Cardiac muscle cell (in vitro differentiated cells and primary cell): ENCODE measurements around the gene ZNF571. TPM values are rescaled to one million over a fixed set of nuclear protein-coding genes. Genes with fewer than 3 reads are reported as not detected.

Experiments
- DNase-seq, 2 donors: peaks; one replicate each; pipeline versions ENCODE4 v3.0.0 to v3.0.0-alpha.2; 2010 to 2017; ENCODE audit warnings: low read depth in 1 of 2, low spot score in 1 of 2
- H3K27ac ChIP-seq: fragments of 200-600 bp; sonication (generic); 2 replicates; pipeline ENCODE4 v1.5.1; 2016
- H3K27me3 ChIP-seq: fragments of 200-600 bp; sonication (generic); 2 replicates; pipeline ENCODE4 v1.6.0; 2016; ENCODE audit warnings: control low read depth
- H3K36me3 ChIP-seq: fragments of 200-600 bp; sonication (generic); 2 replicates; pipeline ENCODE4 v1.5.1; 2016; ENCODE audit warnings: control low read depth
- H3K4me1 ChIP-seq: fragments of 200-600 bp; sonication (generic); 2 replicates; pipeline ENCODE4 v1.8.1; 2017; ENCODE audit warnings: low read depth, mild to moderate bottlenecking, mixed run types
- H3K4me3 ChIP-seq: fragments of 200-600 bp; sonication (generic); 2 replicates; pipeline ENCODE4 v1.5.1; 2016; ENCODE audit warnings: mild to moderate bottlenecking
- H3K9me3 ChIP-seq: fragments of 200-600 bp; sonication (generic); 2 replicates; pipeline ENCODE4 v1.5.1; 2017; ENCODE audit warnings: low read depth, mild to moderate bottlenecking, control low read depth
- polyA plus RNA-seq: library from polyadenylated mRNA; unstranded; fragments of >200 nt; fragmentation: Nextera tagmentation; extraction: Ambion mirVana; gene quantifications from 2 replicates; pipeline ENCODE4 v1.2.1, GENCODE V29; 2016
- total RNA-seq: library from RNA; depleted of rRNA; stranded (reverse); fragments of >200 nt; gene quantifications from 2 replicates; pipeline ENCODE4 v1.2.3, GENCODE V29; 2016
- TF ChIP-seq, protein P1 (sequence below): IDR thresholded peaks from 2 replicates; pipeline ENCODE4 v1.5.1; 2012; ENCODE audit warnings: low read depth, mild to moderate bottlenecking, low read length

ZNF571 gene
- total and polyA plus RNA-seq, 2 experiments from 2014 or later = 4.8 to 5.0 TPM

DNA sequence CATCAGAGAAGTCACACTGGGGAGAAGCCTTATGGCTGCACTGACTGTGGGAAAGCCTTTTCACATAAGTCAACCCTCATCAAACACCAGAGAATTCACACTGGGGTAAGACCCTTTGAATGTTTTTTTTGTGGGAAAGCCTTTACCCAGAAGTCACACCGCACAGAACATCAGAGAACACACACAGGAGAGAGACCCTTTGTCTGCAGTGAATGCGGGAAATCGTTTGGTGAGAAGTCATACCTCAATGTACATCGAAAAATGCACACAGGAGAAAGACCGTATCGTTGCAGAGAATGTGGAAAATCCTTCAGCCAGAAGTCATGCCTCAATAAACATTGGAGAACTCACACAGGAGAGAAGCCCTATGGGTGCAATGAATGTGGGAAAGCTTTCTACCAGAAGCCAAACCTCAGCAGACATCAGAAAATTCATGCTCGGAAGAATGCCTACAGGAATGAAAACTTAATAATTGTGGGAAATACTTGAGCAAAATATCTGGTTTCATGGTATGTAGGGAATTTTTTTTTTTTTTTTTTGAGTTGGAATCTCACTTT, 57.1 kb downstream of the ZNF571 start:
- peaks cover 12% of the 10 kb centered on the region for H3K9me3 ChIP-seq
- no peak overlapping the region for H3K4me3 ChIP-seq
- no peaks in the 10 kb centered on the region for H3K4me1 ChIP-seq
- no peak for DNase-seq
- TF ChIP-seq, protein P1, sequence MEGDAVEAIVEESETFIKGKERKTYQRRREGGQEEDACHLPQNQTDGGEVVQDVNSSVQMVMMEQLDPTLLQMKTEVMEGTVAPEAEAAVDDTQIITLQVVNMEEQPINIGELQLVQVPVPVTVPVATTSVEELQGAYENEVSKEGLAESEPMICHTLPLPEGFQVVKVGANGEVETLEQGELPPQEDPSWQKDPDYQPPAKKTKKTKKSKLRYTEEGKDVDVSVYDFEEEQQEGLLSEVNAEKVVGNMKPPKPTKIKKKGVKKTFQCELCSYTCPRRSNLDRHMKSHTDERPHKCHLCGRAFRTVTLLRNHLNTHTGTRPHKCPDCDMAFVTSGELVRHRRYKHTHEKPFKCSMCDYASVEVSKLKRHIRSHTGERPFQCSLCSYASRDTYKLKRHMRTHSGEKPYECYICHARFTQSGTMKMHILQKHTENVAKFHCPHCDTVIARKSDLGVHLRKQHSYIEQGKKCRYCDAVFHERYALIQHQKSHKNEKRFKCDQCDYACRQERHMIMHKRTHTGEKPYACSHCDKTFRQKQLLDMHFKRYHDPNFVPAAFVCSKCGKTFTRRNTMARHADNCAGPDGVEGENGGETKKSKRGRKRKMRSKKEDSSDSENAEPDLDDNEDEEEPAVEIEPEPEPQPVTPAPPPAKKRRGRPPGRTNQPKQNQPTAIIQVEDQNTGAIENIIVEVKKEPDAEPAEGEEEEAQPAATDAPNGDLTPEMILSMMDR = no peak
- H3K27ac ChIP-seq = no peak overlapping the region
- no peaks in the 10 kb centered on the region for H3K27me3 ChIP-seq
- H3K36me3 ChIP-seq = peaks cover 36% of the 10 kb centered on the region

DNA sequence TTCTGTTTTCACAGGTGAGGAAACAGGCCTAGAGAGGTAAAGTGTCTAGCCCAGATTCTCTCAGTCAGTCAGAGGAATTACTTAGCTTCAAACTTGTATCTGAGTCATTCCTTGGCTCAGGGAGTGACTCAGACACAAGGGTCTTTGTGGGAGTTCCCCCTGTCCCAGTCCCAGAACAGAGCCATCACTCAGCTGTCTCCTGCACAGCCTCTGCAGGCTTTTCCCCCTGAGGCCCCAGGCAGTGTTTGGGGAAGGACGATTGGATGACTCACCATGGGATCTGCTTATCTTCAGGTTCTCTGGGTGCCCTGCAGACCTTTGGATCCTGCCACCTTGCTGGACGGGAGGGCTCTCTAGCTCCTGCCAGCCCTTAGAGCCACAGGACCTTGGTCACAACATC, 74.7 kb downstream of the ZNF571 start:
- Histone ChIP-seq H3K4me3 (no peak overlapping the region), H3K9me3 (no peaks in the 10 kb centered on the region), H3K27me3 (no peaks in the 10 kb centered on the region), H3K27ac (no peak overlapping the region), H3K4me1 (no peaks in the 10 kb centered on the region), H3K36me3 (peaks cover 13% of the 10 kb centered on the region)
- TF ChIP-seq, protein P1 = no peak
- peak in 1 of 2 donors; percentile 7 for DNase-seq

Other genes with a start within 250 kb of the ZNF571 start
- gene ZNF527, start 223.7 kb downstream of the ZNF571 start, total RNA-seq = 9.6 and 10.2 TPM in 2 replicates
- 5.8 and 6.8 TPM in 2 replicates for gene ZNF527, start 223.7 kb downstream of the ZNF571 start, polyA plus RNA-seq
- gene ZNF569, start 127.3 kb downstream of the ZNF571 start, total RNA-seq = 5.7 and 7.7 TPM in 2 replicates
- gene ZNF569, start 127.3 kb downstream of the ZNF571 start, polyA plus RNA-seq = 3.7 and 7.9 TPM in 2 replicates
- gene ZNF570, start 125.4 kb downstream of the ZNF571 start, total RNA-seq = 4.6 and 9.0 TPM in 2 replicates
- gene ZNF570, start 125.4 kb downstream of the ZNF571 start, polyA plus RNA-seq = 4.0 and 4.3 TPM in 2 replicates
- gene ZNF793, start 87.9 kb downstream of the ZNF571 start, total RNA-seq = 8.4 and 20.3 TPM in 2 replicates
- 20.0 and 24.6 TPM in 2 replicates for gene ZNF793, start 87.9 kb downstream of the ZNF571 start, polyA plus RNA-seq
- 0.54 and 2.1 TPM in 2 replicates for gene ZNF540, start 84 bp upstream of the ZNF571 start, total RNA-seq
- 0.26 and 2.4 TPM in 2 replicates for gene ZNF540, start 84 bp upstream of the ZNF571 start, polyA plus RNA-seq
- 24.5 and 27.0 TPM in 2 replicates for gene ZFP30, start 60.7 kb upstream of the ZNF571 start, total RNA-seq
- 7.1 and 10.9 TPM in 2 replicates for gene ZFP30, start 60.7 kb upstream of the ZNF571 start, polyA plus RNA-seq
- gene ZNF607, start 125.0 kb upstream of the ZNF571 start, total RNA-seq = 8.4 and 28.3 TPM in 2 replicates
- gene ZNF607, start 125.0 kb upstream of the ZNF571 start, polyA plus RNA-seq = 4.5 and 15.2 TPM in 2 replicates
- 5.7 and 7.2 TPM in 2 replicates for gene ZNF573, start 184.8 kb upstream of the ZNF571 start, total RNA-seq
- 10.2 and 14.3 TPM in 2 replicates for gene ZNF573, start 184.8 kb upstream of the ZNF571 start, polyA plus RNA-seq